Measurements from ENCODE around the gene ARID1A. TPM values are rescaled to one million over a fixed set of nuclear protein-coding genes. Genes with fewer than 3 reads are reported as not detected.

The ARID1A gene
- total and polyA plus RNA-seq, 2 donors from 2014 or later, result 9.9 to 71.7 TPM

GRCh38 chr1:26743426-26744059 lies 47.7 kb downstream of the ARID1A start:
- Histone ChIP-seq H3K9me3 (ENCODE audit: control insufficient read depth in 2 of 3, insufficient read depth in 1 of 3, low read length in 3 of 3) (no peaks in the 10 kb centered on the region), H3K27me3 (ENCODE audit: control insufficient read depth, insufficient read depth, low read length) (no peaks in the 10 kb centered on the region), H3K9ac (ENCODE audit: low read length in 3 of 3) (no peak overlapping the region), H3K4me1 (ENCODE audit: control insufficient read depth in 2 of 3, insufficient read depth in 2 of 3, low read depth in 1 of 3, low read length in 3 of 3) (peaks cover 0 to 11% (median 6%) of the 10 kb centered on the region in 3 donors), H3K4me3 (ENCODE audit: low read length in 3 of 3) (no peak overlapping the region), H3K27ac (ENCODE audit: low read depth in 2 of 2, low read length in 2 of 2) (peak overlapping the region in 1 of 2 donors; percentile 86), H3K36me3 (ENCODE audit: control insufficient read depth in 2 of 3, insufficient read depth in 3 of 3, low read length in 3 of 3) (peaks cover 10 to 22% (median 13%) of the 10 kb centered on the region in 3 donors)
- TF ChIP-seq, protein P1, sequence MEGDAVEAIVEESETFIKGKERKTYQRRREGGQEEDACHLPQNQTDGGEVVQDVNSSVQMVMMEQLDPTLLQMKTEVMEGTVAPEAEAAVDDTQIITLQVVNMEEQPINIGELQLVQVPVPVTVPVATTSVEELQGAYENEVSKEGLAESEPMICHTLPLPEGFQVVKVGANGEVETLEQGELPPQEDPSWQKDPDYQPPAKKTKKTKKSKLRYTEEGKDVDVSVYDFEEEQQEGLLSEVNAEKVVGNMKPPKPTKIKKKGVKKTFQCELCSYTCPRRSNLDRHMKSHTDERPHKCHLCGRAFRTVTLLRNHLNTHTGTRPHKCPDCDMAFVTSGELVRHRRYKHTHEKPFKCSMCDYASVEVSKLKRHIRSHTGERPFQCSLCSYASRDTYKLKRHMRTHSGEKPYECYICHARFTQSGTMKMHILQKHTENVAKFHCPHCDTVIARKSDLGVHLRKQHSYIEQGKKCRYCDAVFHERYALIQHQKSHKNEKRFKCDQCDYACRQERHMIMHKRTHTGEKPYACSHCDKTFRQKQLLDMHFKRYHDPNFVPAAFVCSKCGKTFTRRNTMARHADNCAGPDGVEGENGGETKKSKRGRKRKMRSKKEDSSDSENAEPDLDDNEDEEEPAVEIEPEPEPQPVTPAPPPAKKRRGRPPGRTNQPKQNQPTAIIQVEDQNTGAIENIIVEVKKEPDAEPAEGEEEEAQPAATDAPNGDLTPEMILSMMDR (IDR thresholded peaks at IDR 0.05; ENCODE audit: borderline replicate concordance, extremely low read depth, insufficient read depth), result no peak
- intact Hi-C loops (cut with DNase I), result no loop called here
- DNase-seq, result no peak
- FAIRE-seq, result no peak

DNA sequence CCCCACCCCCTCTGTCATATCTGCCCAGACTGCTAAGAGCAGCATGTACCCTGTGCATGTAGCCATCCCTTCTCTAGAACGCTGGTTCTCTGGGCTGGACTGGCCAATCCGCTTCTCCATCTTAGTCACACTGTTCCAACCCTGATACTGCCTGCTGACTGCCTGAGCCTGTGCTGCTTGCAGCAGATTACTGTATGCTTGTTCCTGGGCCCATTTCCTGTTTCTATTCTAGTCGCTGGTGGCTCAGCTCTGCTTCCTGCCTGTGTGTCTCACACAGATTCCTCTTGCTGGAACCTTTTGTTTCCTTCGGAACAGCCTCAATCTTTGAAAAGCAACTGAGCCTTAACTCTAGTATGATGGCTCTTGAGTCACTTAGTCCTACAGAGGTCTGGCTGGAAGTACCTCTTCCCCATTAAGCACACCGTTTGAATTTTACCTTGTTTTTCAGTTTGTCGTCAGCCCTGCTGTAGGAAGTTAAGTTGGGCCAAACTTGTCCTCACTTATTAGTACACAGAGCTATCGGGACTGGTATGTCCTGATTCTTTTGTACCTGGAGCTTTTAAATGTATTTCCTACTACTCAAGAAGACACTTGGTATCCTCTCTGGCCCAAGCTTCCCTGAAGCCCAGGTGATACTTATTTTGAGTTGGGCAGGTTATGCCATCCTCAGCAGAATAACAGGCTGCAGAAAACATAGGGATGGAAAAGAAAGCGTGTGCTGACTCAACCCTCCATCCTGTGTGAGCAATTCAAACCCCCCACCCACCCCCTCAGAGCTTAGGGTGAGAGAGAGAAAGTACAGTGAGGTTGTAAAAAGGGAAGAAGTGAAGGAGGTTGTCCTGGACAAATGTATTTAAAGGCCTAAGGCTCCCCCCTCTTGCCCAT lies 48.5 kb downstream of the ARID1A start:
- intact Hi-C loops (cut with DNase I), result no loop called here
- Histone ChIP-seq H3K4me3 (ENCODE audit: low read length in 3 of 3) (no peak overlapping the region), H3K27ac (ENCODE audit: low read depth in 2 of 2, low read length in 2 of 2) (peak overlapping the region in 1 of 2 donors; percentile 86), H3K36me3 (ENCODE audit: control insufficient read depth in 2 of 3, insufficient read depth in 3 of 3, low read length in 3 of 3) (peaks cover 10 to 21% (median 13%) of the 10 kb centered on the region in 3 donors), H3K9ac (ENCODE audit: low read length in 3 of 3) (no peak overlapping the region), H3K9me3 (ENCODE audit: control insufficient read depth in 2 of 3, insufficient read depth in 1 of 3, low read length in 3 of 3) (no peaks in the 10 kb centered on the region), H3K4me1 (ENCODE audit: control insufficient read depth in 2 of 3, insufficient read depth in 2 of 3, low read depth in 1 of 3, low read length in 3 of 3) (peaks cover 0 to 11% (median 6%) of the 10 kb centered on the region in 3 donors), H3K27me3 (ENCODE audit: control insufficient read depth, insufficient read depth, low read length) (no peaks in the 10 kb centered on the region)
- FAIRE-seq, result no peak
- TF ChIP-seq, protein P1 (IDR thresholded peaks at IDR 0.05; ENCODE audit: borderline replicate concordance, extremely low read depth, insufficient read depth), result no peak
- peak in 4 of 5 donors; percentile 10 to 87 (median 32) for DNase-seq

DNA sequence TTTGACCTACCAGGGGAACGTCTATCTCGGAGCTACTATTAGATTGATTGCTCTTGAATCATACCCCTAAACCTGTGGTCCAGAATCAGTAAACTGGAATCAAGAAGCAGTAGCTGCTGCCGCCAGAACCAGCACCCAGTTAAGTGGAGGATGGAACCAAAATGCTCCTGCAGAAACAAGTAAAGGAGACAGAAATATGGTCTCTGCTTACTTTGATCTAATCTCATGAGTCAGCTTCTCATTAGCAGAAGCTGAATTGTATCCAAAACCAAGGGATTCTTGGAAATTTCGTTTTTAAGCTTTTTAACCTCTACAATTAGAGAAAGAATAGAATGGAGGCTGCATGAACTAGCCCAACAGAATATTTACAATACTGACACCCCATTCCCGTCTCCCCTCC lies 49.4 kb downstream of the ARID1A start:
- DNase-seq (no peak), FAIRE-seq (no peak)
- H3K9ac ChIP-seq (ENCODE audit: low read length in 3 of 3), result no peak overlapping the region
- peaks cover 0 to 9% (median 6%) of the 10 kb centered on the region in 3 donors for H3K4me1 ChIP-seq (ENCODE audit: control insufficient read depth in 2 of 3, insufficient read depth in 2 of 3, low read depth in 1 of 3, low read length in 3 of 3)
- no peak overlapping the region for H3K27ac ChIP-seq (ENCODE audit: low read depth in 2 of 2, low read length in 2 of 2)
- no peaks in the 10 kb centered on the region for H3K9me3 ChIP-seq (ENCODE audit: control insufficient read depth in 2 of 3, insufficient read depth in 1 of 3, low read length in 3 of 3)
- peaks cover 10 to 26% (median 11%) of the 10 kb centered on the region in 3 donors for H3K36me3 ChIP-seq (ENCODE audit: control insufficient read depth in 2 of 3, insufficient read depth in 3 of 3, low read length in 3 of 3)
- H3K27me3 ChIP-seq (ENCODE audit: control insufficient read depth, insufficient read depth, low read length), result no peaks in the 10 kb centered on the region
- intact Hi-C loops (cut with DNase I), result loop anchor here (5.0 kb wide), 1 partner anchor 37 kb away; no protein-coding TSS in a partner anchor
- H3K4me3 ChIP-seq (ENCODE audit: low read length in 3 of 3), result no peak overlapping the region
- TF ChIP-seq, protein P1 (IDR thresholded peaks at IDR 0.05; ENCODE audit: borderline replicate concordance, extremely low read depth, insufficient read depth), result no peak
